Stimulated activated CD4-positive, alpha-beta T cell treated with anti-CD3 and anti-CD28 coated beads, TNF-alpha, amount 100 ng/mL, for 24 hours (primary cell): ENCODE results near the gene STING1.
A peak's percentile ranks its signal among the peaks of the same experiment; 100 is the strongest.
"Not testable (repeated sequence)": the region's sequence is repeated elsewhere in the genome, so short reads cannot be mapped to it uniquely, and the experiment has no call there.

Source experiments
- DNase-seq, 3 experiments: peaks; one replicate each; pipeline ENCODE4 v3.0.0-alpha.2; 2020; ENCODE audit warnings: low read depth in 3 of 3

STING1 gene

GRCh38 chr5:139440416-139440815 lies 42.1 kb downstream of the STING1 start:
- not testable (repeated sequence) for DNase-seq

GRCh38 chr5:139439013-139439903 lies 43.3 kb downstream of the STING1 start, which contains the start of gene DNAJC18:
TSS of gene DNAJC18 (minus strand) at chr5:139439525. CDS start at chr5:139439445, 80 bp downstream.
- DNase-seq, result peak; percentile 81 to 92 (median 87)

- no peak for DNase-seq
Observed at GRCh38 chr5:139438707-139439012, 43.9 kb downstream of the STING1 start.

GRCh38 chr5:139435676-139436075 lies 46.9 kb downstream of the STING1 start:
- DNase-seq, result no peak

GRCh38 chr5:139431706-139432105 lies 50.9 kb downstream of the STING1 start:
- DNase-seq, result no peak

- DNase-seq, result no peak
Observed at GRCh38 chr5:139430015-139430414, 52.5 kb downstream of the STING1 start.

- no peak for DNase-seq
Observed at GRCh38 chr5:139426203-139426885, 56.2 kb downstream of the STING1 start.
